ENCODE results near the gene RPS5. TPM values are rescaled to one million over a fixed set of nuclear protein-coding genes. Genes with fewer than 3 reads are reported as not detected.

RPS5 gene
- total RNA-seq, 1 donor from 2014 or later: 571 TPM

DNA sequence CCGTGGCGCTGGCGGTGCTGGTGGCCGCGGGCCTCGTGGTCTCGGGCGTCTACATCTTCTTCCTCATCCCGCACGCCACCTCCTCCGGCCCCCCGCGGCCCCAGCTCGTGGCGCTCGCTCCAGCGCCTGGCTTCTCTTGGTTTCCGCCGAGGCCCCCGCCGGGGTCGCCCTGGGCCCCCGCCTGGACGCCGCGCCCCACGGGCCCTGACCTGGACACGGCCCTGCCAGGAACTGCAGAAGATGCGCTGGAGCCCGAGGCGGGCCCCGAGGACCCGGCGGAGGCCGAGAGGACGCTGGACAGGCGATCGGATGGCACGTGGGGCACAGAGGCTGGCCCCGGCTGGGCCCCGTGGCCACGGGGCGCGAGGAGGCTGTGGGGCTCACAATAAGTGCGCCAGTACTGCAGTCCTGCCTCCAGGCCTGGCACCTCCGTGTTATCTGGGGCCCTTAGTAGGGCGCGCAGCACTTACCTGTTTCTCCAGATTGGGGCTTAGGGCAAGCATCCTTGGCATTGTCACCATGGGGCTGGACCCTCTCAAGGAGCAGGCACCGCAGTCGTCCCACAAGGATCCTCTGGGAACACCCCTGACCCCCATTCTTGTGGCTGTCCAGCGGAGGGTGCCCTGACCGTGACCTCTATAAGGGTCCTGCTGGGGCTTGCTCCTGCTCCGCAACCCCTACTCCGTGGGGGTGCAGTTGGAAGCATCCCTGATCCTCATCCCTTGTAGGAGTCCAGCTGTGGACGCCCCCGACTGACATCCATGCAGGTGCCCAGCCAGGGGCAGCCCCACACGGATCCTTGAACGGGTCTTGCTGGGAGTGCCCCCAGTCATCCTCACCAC, 9.8 kb downstream of the RPS5 start:
- Mint-ChIP-seq H3K4me1 (ENCODE audit: low read depth, unreplicated experiment) (no peaks in the 10 kb centered on the region), H3K4me3 (ENCODE audit: unreplicated experiment) (no peak overlapping the region), H3K27me3 (ENCODE audit: unreplicated experiment) (peaks cover 11% of the 10 kb centered on the region), H3K36me3 (ENCODE audit: unreplicated experiment) (no peaks in the 10 kb centered on the region), H3K27ac (ENCODE audit: unreplicated experiment) (no peak overlapping the region), H3K9me3 (ENCODE audit: unreplicated experiment) (peaks cover 13% of the 10 kb centered on the region)
- TF ChIP-seq, protein P1, sequence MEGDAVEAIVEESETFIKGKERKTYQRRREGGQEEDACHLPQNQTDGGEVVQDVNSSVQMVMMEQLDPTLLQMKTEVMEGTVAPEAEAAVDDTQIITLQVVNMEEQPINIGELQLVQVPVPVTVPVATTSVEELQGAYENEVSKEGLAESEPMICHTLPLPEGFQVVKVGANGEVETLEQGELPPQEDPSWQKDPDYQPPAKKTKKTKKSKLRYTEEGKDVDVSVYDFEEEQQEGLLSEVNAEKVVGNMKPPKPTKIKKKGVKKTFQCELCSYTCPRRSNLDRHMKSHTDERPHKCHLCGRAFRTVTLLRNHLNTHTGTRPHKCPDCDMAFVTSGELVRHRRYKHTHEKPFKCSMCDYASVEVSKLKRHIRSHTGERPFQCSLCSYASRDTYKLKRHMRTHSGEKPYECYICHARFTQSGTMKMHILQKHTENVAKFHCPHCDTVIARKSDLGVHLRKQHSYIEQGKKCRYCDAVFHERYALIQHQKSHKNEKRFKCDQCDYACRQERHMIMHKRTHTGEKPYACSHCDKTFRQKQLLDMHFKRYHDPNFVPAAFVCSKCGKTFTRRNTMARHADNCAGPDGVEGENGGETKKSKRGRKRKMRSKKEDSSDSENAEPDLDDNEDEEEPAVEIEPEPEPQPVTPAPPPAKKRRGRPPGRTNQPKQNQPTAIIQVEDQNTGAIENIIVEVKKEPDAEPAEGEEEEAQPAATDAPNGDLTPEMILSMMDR (IDR thresholded peaks at IDR 0.05; ENCODE audit: partially characterized antibody, unreplicated experiment): no peak
- no peak for DNase-seq

DNA sequence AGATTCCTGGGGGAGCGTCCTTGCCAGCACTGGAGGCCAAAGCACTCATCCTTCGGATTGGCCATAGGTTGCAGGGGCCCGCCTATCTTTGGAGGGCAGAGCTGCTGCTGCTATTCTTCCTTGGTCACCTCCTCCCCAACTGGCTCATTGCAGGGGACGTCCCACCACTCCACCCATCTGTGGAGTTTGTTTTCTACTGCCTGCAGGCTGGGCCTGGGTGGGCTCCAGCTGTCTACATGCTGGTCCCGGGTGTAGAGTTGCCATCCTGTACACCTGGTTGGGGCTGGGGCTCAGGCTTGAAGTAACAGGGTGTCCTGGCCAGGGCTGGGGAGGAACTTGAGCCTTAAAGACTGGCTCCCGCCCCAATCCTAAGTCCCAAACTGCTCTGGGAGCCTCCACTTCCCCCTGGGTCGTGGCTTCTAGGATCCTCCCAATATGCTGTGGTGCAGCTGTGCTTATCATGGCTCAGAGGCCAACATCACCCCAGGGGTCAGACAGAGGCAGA, 10.5 kb downstream of the RPS5 start:
- H3K27ac Mint-ChIP-seq (ENCODE audit: unreplicated experiment): no peak overlapping the region
- H3K4me3 Mint-ChIP-seq (ENCODE audit: unreplicated experiment): no peak overlapping the region
- TF ChIP-seq, protein P1 (IDR thresholded peaks at IDR 0.05; ENCODE audit: partially characterized antibody, unreplicated experiment): no peak
- peaks cover 11% of the 10 kb centered on the region for H3K27me3 Mint-ChIP-seq (ENCODE audit: unreplicated experiment)
- H3K4me1 Mint-ChIP-seq (ENCODE audit: low read depth, unreplicated experiment): no peaks in the 10 kb centered on the region
- DNase-seq: no peak
- peaks cover 13% of the 10 kb centered on the region for H3K9me3 Mint-ChIP-seq (ENCODE audit: unreplicated experiment)
- H3K36me3 Mint-ChIP-seq (ENCODE audit: unreplicated experiment): no peaks in the 10 kb centered on the region

DNA sequence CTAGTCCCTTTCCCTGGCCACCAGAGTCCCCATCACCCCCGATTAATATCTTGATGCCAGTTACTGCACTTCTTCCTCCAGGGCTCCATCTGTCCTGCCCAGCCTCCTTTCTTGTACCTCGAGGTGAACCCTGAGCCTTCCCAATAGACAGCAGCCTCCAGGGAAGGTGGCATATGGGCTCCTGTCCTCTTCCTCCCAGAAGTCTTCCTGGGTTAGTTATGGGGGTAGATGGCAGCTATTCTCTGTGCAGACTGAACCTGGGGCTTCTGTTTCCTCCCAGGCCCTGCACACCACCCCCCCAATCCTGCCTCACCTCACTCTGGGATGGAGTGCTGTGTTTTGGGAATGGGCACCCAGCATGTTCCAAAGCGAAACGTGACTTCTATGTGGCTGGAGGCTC, 11.0 kb downstream of the RPS5 start:
- H3K4me1 Mint-ChIP-seq (ENCODE audit: low read depth, unreplicated experiment): no peaks in the 10 kb centered on the region
- peaks cover 13% of the 10 kb centered on the region for H3K9me3 Mint-ChIP-seq (ENCODE audit: unreplicated experiment)
- H3K27me3 Mint-ChIP-seq (ENCODE audit: unreplicated experiment): peaks cover 11% of the 10 kb centered on the region
- TF ChIP-seq, protein P1 (IDR thresholded peaks at IDR 0.05; ENCODE audit: partially characterized antibody, unreplicated experiment): no peak
- H3K4me3 Mint-ChIP-seq (ENCODE audit: unreplicated experiment): peak overlapping the region; percentile 25
- no peaks in the 10 kb centered on the region for H3K36me3 Mint-ChIP-seq (ENCODE audit: unreplicated experiment)
- no peak overlapping the region for H3K27ac Mint-ChIP-seq (ENCODE audit: unreplicated experiment)
- no peak for DNase-seq

DNA sequence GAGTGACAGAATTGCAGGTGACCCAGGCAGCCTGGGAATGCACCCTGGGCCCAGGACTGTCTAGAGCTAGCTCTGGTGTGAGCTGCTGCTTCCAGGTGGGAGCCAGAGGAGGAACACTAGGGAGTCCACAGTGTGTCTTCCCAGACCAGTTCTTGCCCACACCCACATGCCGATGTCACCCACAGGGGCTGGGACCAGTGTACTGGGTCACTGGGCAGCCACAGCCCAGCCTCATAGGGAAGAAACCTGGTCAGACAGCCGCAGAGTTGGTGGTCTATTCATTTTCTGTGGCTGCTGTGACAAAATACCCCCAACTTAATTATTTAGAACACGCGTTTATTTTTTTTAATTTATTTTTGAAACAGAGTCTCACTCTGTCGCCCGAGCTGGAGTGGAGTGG, 11.5 kb downstream of the RPS5 start:
- H3K27ac Mint-ChIP-seq (ENCODE audit: unreplicated experiment): no peak overlapping the region
- H3K27me3 Mint-ChIP-seq (ENCODE audit: unreplicated experiment): peaks cover 10% of the 10 kb centered on the region
- H3K36me3 Mint-ChIP-seq (ENCODE audit: unreplicated experiment): no peaks in the 10 kb centered on the region
- H3K9me3 Mint-ChIP-seq (ENCODE audit: unreplicated experiment): peaks cover 14% of the 10 kb centered on the region
- no peaks in the 10 kb centered on the region for H3K4me1 Mint-ChIP-seq (ENCODE audit: low read depth, unreplicated experiment)
- H3K4me3 Mint-ChIP-seq (ENCODE audit: unreplicated experiment): no peak overlapping the region
- DNase-seq: no peak
- TF ChIP-seq, protein P1 (IDR thresholded peaks at IDR 0.05; ENCODE audit: partially characterized antibody, unreplicated experiment): no peak

DNA sequence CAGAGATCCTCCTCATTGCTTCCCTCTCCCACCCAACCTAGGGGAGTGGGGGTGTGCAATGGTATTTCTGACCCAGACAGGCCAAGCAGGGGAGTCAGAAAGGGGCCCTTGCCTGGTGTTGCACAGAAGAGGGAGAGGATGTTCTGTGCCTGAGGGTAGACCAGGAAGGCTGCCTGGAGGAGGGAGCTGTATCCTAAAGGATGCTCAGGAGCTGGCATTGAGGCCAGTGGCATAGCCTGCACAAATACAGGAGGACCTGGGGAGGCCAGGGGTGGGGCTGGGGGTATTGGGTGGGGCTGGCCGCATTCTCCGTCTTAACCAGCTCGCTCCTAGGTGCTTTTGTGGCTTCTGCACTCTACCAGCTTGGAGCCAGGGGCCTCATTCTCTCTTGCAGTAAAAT, 12.8 kb downstream of the RPS5 start:
- Mint-ChIP-seq H3K4me3 (ENCODE audit: unreplicated experiment) (peak overlapping the region; percentile 38), H3K27ac (ENCODE audit: unreplicated experiment) (no peak overlapping the region)
- TF ChIP-seq, protein P1 (IDR thresholded peaks at IDR 0.05; ENCODE audit: partially characterized antibody, unreplicated experiment): no peak

More for the DNA sequence above, 12.8 kb downstream of the RPS5 start:
- peaks cover 3% of the 10 kb centered on the region for H3K27me3 Mint-ChIP-seq (ENCODE audit: unreplicated experiment)
- no peak for DNase-seq
- peaks cover 10% of the 10 kb centered on the region for H3K9me3 Mint-ChIP-seq (ENCODE audit: unreplicated experiment)
- no peaks in the 10 kb centered on the region for H3K4me1 Mint-ChIP-seq (ENCODE audit: low read depth, unreplicated experiment)
- H3K36me3 Mint-ChIP-seq (ENCODE audit: unreplicated experiment): no peaks in the 10 kb centered on the region

Measured in glutamatergic neuron (in vitro differentiated cells).